HL-60/S4 (cell line): ENCODE data around the gene DNAH8.

Experiments
- in situ Hi-C: fragments of 300-500 bp; cut with MboI; formaldehyde crosslinking; loops from 2 replicates; pipeline ENCODE4 v1.14.3; 2022; ENCODE audit warnings: low sequenced_read_pairs

The DNAH8 gene

DNA sequence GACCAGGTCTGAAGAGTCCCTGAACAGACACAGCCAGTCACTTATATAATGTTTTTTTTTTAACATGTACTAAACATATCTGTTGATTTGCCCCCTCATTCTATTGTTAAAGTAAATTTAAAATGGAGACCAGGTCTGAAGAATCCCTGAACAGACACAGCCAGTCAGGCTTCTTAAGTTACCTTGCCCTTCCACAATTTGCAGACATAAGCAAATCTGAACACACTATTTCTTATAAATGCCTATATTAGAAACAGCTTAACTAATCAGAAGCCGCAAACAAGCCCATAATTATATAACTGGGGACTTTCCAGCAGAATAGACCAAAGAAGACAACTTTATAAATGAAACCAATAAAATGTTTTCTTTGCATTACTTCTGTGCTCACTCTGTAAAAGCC lies 118.2 kb downstream of the DNAH8 start:
- in situ Hi-C loops, result no loop called here

DNA sequence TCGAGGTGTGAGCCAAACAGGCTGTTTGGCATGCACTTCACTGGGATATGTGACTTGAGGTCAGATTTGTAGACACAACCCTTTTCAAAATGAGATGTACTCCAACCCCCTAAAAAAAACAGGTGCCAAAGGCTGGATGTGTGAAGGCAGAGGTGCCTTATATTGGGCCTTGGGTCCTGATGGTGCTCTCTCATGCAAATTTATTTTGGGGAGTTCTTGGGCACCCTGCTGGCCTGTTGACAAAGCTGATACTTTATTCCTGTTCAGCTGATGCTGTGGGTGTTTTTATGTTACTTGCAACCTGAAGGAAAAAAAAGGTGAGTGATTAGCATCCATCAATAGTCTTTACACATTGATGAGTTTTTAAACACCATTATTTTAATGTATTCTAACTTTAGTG lies 121.5 kb downstream of the DNAH8 start:
- in situ Hi-C loops, result no loop called here

DNA sequence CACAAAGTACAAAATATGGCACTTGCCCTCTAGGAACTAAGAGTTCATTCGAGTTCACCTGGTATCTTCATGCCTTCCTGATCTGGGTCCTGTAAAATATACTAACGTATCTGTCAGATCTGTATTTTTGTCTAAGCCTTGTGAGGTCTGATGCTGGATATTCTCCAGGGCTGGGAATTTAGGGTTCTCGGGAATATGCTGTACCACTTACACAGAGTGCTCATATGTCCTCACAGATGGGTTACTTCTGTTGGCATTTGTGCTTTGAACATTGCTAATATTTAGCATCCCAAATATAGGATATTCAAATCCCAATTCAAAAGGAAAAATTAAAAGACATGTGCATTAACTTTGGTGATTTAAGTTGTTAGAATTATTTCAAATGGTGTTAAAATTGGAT lies 122.0 kb downstream of the DNAH8 start:
- in situ Hi-C loops, result no loop called here

DNA sequence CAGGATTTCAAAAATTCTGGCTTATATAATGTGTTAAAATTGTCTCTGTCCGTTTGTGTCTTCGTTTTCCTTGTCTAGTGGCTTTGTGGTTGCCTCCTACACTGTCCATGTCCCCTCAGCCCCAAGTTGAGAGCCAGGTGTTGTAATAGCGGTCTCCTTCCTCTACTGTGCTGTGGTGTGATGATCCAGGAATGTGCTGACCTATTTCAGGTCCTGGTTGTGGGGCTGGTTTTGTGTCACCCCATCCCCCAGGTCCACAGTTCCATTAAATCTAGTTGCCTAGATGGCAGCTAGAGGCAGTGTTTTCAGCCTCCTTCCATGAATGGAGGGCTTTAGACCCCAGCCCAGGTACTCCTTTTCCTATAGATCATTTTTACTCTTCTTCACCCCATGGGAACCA lies 128.7 kb downstream of the DNAH8 start:
- in situ Hi-C loops, result no loop called here

DNA sequence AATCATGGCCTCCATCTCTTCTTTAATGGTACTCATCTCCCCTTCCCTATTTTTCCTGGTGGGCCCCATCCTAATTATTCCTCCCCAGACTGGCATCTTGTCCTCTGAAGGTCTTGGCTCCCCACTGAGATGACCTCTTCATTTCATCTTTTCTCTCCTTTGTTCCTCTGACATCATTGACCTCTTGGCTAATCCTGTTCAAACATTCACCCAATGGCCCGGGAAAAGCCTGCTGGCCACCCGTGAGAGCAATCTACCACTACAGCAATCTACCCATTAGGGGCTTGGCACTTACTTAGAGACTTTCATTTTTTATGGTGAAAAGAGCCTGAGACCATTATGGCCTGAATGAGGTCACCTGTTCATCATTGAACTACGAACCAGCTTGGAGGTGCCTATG lies 130.8 kb downstream of the DNAH8 start:
- in situ Hi-C loops, result no loop called here

DNA sequence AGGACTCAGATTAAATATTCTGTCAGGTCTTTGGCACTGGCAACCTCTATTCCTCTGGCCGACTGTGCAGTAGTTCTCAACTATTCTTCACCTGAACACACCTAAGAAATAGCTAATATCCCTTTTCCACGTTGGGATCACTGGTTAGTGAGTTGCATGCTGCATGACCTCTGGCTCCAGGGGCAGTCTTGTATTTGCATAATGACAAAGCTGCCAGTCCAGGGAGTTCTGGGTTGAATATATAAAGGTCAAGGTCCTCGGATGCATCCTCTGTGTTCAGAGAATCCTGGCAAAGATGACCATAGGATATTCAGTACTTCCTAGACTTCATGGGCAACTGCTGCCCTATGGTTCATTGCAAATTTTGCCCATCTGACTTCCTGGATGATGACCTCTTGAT lies 131.2 kb downstream of the DNAH8 start:
- in situ Hi-C loops, result no loop called here

DNA sequence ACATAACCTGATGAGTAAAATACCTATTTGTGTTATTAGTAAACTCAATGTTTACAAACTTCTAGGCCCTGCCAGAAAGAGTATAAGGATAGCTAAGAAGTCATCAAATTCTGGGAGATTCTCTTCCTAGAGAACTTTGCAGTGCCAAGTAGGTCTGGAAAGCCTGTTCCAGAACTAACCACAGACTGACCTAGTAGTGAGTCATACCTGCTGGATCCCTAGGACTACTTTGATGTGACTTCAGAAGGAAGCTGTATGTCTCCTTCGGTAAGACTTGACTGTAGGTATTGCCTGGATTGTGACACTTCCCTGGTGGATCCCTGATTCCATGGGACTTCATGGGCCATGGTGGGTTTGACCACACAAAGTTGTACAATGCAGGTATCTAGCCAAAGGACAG lies 131.7 kb downstream of the DNAH8 start:
- in situ Hi-C loops, result no loop called here

DNA sequence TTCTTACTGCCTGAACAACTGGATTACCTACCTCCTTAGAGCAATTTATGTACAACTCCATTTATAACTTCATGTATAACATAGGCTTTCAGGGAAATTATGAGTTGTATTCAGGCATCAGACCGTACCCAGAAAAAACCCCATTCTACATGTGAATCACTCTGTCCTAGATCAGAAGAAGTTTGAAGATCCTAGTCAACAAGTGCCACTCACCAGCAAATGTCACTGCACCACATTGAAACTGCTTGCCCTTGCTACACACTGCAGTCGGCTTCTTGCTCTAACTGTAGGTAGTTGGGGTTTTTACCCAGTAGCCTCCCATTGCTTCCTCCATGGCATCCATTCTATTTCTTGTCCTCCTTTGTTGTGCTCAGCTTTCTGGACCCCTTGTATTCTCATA lies 132.4 kb downstream of the DNAH8 start:
- in situ Hi-C loops, result no loop called here

DNA sequence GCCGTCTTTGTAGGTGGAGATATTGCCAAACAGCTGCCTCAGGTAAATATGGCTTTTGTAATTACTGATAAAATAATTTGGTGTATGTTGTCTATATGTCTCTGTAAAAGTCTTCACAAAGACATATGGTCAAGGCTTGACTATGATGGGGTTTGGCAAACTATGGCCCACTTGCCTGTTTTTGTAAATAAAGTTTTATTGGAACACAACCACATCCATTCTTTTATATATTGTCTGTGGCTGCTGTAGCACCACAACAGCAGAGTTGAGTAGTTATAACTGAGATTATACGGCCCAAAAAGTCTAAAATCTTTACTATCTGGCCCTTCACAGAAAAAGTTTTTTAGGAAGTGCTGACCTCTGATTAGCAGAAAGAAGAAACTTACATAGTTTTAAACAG lies 133.6 kb downstream of the DNAH8 start:
- in situ Hi-C loops, result no loop called here

DNA sequence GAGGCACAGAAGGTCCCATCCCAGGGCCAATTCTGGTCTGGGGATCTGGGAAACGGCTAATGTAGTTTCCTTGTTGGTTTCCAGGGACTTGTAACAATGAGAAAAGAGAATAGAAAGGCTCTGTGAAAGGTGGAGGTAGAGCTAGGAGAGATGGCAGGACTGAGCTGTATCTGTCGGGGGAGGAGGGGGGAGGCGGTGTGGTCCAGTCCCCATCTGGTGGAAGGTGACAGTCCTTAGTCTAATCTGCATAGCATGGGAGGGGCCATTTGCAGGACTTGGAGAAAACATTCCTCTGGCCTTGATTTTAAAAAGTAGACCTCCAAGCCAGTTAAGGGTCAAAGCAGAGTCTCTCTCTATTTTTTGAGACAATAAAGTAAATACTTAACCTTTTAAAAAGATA lies 137.1 kb downstream of the DNAH8 start:
- in situ Hi-C loops, result no loop called here

DNA sequence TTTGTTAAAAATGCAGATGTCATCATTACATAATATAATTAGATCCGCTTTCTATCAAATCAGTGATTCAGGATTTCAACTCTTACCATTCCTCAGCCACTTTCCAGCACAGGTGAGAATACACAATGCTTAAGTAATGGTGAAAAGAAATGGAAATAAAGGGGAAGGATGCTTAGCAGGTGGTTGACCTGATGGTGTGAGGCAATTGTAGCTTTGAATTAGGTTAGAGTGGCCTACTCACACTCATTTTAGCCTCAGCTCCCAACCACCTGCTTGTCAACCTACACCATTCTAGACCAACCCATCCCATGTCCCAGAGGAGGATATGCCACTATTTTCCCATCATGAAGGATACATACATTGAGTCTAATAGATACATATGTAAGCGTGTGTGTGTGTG lies 138.1 kb downstream of the DNAH8 start:
- in situ Hi-C loops, result no loop called here

DNA sequence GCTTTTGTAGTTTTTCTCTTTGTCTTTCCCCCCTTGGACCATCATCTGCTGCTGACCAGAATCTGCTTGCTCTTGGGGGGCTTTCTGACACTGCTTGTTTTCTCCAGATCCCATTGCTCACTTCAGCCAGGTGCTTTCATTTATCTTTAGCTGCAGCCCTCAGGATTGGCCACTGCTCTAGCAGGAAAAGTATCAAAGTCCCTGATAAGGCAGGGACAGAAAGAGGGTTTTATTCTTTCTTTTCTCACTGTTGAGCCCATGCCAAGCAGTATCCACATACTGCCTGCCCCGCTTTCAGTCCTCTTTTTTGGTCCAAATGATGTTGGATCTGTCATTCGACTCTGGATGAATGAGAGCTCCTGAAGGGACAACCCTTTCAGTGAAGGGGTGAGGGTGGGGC lies 141.4 kb downstream of the DNAH8 start:
- in situ Hi-C loops, result no loop called here

DNA sequence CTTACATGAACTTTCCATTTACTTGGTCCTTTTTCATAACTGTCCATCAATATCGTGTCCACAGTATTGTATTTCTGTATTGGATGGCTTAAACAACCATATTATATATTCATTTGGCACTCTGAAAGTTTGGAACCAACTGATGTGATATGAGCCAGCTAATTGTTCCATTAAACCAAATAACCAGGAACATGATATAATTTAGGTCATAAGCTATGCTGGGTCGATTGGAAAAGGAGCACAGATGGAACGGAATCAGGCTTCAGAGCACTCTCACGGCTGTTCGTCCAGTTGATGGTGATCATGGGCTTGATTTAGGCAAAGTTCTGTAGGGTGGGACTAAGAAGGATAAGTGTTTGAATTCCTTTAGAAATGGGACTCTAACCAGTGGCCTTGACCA lies 142.7 kb downstream of the DNAH8 start:
- in situ Hi-C loops, result no loop called here

DNA sequence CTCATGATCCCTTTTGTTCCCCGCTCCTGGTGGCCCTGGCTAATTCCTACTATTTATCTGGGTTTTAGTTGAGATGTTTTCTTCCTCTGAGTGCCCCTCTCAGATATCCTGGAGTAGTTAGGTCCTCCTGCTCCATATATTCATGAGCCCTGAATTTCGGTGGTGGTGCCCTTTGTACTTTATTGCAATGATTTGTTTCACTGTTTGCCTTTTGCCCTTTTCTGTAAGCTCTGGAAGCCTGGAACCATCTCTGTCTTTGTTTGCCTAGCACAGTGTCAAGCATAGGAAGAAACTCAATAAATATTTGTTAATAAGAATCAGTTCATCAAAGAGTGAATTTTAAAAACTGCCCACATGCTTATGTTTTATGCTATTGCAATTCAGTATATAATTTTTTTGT lies 144.9 kb downstream of the DNAH8 start:
- in situ Hi-C loops, result no loop called here

DNA sequence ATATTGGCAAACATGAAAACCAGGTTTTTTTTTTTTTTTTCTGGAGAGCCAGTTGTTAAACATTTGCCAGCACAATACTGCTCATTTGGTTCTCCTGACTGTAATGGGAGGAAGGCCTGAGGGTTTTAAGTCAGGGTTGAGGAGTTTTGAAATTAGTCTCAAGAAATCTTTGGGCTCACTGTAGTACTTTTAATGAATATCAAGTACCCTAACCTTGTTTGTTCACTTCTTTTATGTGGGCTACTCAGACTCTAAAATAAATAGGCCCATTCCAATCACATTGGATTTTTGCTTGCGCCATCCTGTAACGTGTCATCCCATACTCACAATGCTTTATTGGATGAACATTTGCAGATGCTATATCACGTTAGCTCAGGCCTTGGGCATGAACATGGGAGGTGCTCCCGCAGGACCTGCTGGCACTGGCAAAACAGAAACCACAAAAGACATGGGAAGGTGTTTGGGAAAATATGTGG lies 146.9 kb downstream of the DNAH8 start:
- in situ Hi-C loops, result no loop called here

DNA sequence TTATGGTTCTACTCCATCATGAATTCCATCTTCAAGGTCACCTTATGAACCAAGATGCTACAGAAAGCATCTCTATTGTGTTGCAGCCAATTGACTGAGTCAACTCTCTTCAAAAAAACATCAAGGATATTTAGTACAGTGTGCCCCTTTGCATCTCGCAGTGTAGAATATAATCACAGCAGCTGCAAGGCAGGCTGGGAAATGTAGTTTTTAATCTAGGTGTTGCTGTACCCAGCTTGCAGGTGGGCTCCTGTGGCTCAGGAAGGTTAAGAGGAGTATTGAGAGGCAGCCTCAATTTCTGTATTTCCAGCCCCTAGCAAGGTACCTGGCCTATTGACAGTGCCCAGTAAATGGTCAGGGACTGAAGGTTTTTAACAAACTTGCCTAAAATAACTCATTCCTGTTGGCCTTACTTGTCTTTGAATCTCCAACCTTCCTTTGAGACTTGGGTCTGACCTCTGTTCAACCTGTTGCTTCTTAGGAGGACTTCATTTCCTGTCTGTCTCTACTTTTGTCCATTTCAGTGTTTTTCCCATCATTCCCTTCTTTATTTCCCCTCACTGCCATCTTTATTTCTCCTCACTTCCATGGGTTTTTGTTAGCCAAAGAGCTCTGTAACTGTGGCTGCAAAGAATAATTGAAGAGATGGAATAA lies 150.5 kb downstream of the DNAH8 start:
- in situ Hi-C loops, result no loop called here

DNA sequence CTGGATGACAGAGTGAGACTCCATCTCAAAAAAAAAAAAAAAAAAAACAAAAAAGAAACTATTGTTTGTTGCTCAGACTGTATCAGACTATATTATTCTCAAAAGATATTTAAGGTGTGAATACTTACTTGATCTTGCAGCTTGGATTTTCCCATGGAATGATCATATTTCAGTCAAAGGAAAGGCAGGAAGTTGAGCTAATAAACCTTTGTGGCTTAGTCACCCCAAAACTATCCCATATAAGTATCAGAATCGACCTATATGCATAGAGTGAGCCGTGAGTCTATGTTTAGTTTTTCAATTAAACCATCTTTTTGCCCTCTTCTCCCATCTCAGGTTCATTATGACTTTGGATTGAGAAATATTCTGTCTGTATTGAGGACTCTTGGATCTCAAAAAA lies 152.6 kb downstream of the DNAH8 start:
- in situ Hi-C loops, result no loop called here

DNA sequence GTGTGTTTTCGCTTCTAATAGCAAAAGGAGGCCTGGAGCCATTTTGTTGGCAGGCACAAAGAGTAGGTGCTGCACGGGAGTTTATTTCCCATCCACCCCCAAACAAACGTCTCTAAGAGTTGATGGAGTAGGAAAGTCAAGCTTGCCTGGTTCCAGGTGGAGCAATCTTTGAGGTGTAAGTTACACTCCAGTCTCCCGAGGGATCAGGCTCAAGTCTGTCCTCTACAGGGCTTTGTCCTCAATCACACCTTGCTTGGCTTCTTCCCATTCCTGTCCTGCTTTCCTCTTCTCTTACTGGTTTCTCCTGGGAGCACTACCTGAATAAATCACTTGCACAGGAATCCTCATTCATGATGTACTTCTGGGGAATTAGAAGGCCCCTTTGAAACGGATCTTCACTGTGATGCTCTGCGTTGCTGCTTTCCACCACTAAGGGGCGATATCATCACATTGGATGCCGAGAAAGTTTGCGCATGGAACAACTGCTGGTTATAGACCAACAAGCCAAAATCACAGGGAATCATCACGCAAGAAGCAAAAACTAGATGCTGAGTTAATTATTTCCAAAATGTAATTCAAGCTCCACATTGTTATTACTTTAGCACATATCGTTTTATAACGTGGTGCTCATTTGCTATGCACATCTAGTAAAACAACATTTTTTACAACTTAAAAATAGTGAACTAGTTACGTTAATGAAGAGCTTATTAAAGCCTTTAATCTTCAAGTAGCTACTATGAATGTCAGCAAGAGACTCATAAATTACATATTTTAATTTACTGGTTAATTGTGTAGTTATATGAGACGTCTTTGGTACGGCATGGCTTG lies 156.8 kb downstream of the DNAH8 start:
- in situ Hi-C loops, result loop anchor here (10.0 kb wide), 1 partner anchor 433 kb away; no protein-coding TSS in a partner anchor

DNA sequence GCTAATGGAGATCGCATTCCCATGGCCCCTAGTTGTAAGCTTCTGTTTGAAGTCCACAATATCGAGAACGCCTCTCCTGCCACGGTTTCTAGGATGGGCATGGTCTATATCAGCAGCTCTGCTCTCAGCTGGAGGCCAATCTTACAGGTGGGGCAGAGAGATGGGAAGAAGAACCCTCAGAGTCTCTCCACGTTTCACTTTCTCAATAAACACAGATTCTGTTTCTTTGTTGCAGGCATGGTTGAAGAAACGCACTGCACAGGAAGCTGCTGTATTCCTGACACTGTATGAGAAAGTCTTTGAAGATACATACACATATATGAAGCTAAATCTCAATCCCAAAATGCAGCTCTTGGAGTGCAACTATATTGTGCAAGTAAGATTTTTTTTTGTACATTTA lies 157.9 kb downstream of the DNAH8 start:
- in situ Hi-C loops, result loop anchor here (10.0 kb wide), 1 partner anchor 432 kb away; no protein-coding TSS in a partner anchor

DNA sequence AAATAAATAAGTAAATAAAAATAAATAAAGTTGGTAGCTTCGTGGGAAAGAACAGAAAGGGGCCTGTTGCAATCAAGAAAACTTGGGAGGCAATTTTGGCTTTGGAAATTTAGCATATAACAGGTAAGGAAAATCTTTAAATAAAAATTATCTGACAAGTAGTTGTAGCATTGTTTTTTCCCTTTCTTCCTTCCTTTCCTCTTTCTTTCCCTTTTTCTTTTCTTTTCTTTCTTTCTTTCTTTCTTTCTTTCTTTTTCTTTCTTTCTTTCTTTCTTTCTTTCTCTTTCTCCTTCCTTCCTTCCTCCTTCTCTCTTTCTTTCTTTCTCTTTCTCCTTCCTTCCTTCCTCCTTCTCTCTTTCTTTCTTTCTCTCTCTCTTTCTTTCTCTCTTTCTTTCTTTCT lies 158.7 kb downstream of the DNAH8 start:
- in situ Hi-C loops, result loop anchor here (10.0 kb wide), 1 partner anchor 431 kb away; no protein-coding TSS in a partner anchor

DNA sequence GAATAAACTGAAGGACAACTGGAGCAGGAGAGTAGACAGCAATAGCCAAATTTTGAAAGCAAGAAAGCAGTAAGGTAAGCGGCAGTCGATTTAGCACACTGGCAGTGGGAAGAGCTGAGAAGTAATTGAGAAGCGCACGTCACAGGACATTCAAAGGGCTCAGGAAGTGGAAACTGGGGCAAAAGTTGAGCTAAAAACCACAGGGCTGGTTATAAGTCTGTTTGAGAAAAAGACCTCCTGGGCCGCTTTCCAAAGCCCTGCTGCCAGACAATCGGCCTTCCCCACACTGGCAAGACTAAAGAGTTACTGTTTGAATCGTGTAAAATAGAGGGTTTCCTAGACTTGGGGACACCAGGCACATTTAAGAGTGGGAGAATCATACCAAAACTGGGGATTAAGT lies 161.4 kb downstream of the DNAH8 start:
- in situ Hi-C loops, result loop anchor here (10.0 kb wide), 1 partner anchor 428 kb away; no protein-coding TSS in a partner anchor

DNA sequence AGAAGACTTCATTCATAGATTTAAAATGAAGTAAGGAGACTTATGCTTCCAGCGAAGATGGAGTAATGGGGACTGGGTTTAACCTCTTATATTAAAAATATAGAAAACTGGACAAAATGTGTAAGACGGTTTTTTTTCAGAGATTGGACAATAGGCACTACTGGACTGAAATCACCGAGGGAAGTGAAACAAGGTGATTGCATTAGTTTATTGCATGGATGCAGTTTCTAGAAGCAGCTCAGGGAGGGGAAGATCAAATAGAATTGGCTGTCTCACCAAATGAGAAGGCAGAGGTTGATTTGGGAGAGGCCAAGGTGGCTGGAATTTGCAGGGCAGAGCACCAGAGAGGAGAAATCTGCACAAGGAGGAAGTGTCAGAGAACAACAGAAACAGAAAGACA lies 162.6 kb downstream of the DNAH8 start:
- in situ Hi-C loops, result loop anchor here (10.0 kb wide), 1 partner anchor 427 kb away; no protein-coding TSS in a partner anchor
